ENCODE data around the gene GNGT2.

The GNGT2 gene

GRCh38 chr17:49218941-49219913 lies 8.9 kb upstream of the GNGT2 start:
- DNase-seq (ENCODE audit: low spot score), result peak; percentile 71
- in situ Hi-C loops (cut with MboI; ENCODE audit: low sequenced_read_pairs, unreplicated experiment), result no loop called here
- TF ChIP-seq CTCF (IDR thresholded peaks at IDR 0.05; ENCODE audit: borderline replicate concordance, control extremely low read depth, extremely low read depth, insufficient read depth, missing control alignments), result peak; percentile 37

- DNase-seq (ENCODE audit: low spot score), result peak; percentile 89
- in situ Hi-C loops (cut with MboI; ENCODE audit: low sequenced_read_pairs, unreplicated experiment), result no loop called here
- TF ChIP-seq CTCF (IDR thresholded peaks at IDR 0.05; ENCODE audit: borderline replicate concordance, control extremely low read depth, extremely low read depth, insufficient read depth, missing control alignments), result no peak
These were observed 7.5 kb upstream of the GNGT2 start for GRCh38 chr17:49217651-49218413.

- in situ Hi-C loops (cut with MboI; ENCODE audit: low sequenced_read_pairs, unreplicated experiment), result no loop called here
- no peak for TF ChIP-seq CTCF (IDR thresholded peaks at IDR 0.05; ENCODE audit: borderline replicate concordance, control extremely low read depth, extremely low read depth, insufficient read depth, missing control alignments)
- DNase-seq (ENCODE audit: low spot score), result no peak
These were observed 6.7 kb upstream of the GNGT2 start for GRCh38 chr17:49216953-49217650.

- DNase-seq (ENCODE audit: low spot score), result no peak
- TF ChIP-seq CTCF (IDR thresholded peaks at IDR 0.05; ENCODE audit: borderline replicate concordance, control extremely low read depth, extremely low read depth, insufficient read depth, missing control alignments), result no peak
- in situ Hi-C loops (cut with MboI; ENCODE audit: low sequenced_read_pairs, unreplicated experiment), result no loop called here
These were observed 6.1 kb upstream of the GNGT2 start for GRCh38 chr17:49216482-49216881.

- no peak for TF ChIP-seq CTCF (IDR thresholded peaks at IDR 0.05; ENCODE audit: borderline replicate concordance, control extremely low read depth, extremely low read depth, insufficient read depth, missing control alignments)
- no peak for DNase-seq (ENCODE audit: low spot score)
- in situ Hi-C loops (cut with MboI; ENCODE audit: low sequenced_read_pairs, unreplicated experiment), result no loop called here
These were observed 4.4 kb upstream of the GNGT2 start for GRCh38 chr17:49214676-49215360.

- no peak for DNase-seq (ENCODE audit: low spot score)
- no peak for TF ChIP-seq CTCF (IDR thresholded peaks at IDR 0.05; ENCODE audit: borderline replicate concordance, control extremely low read depth, extremely low read depth, insufficient read depth, missing control alignments)
- in situ Hi-C loops (cut with MboI; ENCODE audit: low sequenced_read_pairs, unreplicated experiment), result no loop called here
These were observed 3.5 kb upstream of the GNGT2 start for GRCh38 chr17:49213847-49214246.

All from GM13976 (cell line).